Kidney glomerular epithelial cell (primary cell): ENCODE data around the gene CSNK1D.
A peak's percentile ranks its signal among the peaks of the same experiment; 100 is the strongest.

Source experiments
- DNase-seq: peaks from one replicate; lab custom pipeline; 2025; lab: John Stamatoyannopoulos, UW

CSNK1D gene

GRCh38 chr17:82310877-82311276 lies 37.4 kb upstream of the CSNK1D start:
- no peak for DNase-seq

GRCh38 chr17:82309656-82310570 lies 36.4 kb upstream of the CSNK1D start:
- DNase-seq = no peak

GRCh38 chr17:82305727-82306300 lies 32.3 kb upstream of the CSNK1D start:
- DNase-seq = no peak

GRCh38 chr17:82304826-82305726 lies 31.6 kb upstream of the CSNK1D start:
- no peak for DNase-seq

- DNase-seq = no peak
Measured at GRCh38 chr17:82303944-82304808, 30.7 kb upstream of the CSNK1D start.

GRCh38 chr17:82302991-82303943 lies 29.8 kb upstream of the CSNK1D start:
- no peak for DNase-seq

GRCh38 chr17:82302568-82302963 lies 29.1 kb upstream of the CSNK1D start:
- DNase-seq = no peak

GRCh38 chr17:82301916-82302567 lies 28.5 kb upstream of the CSNK1D start:
- DNase-seq = no peak

GRCh38 chr17:82301300-82301915 lies 27.9 kb upstream of the CSNK1D start:
- no peak for DNase-seq

GRCh38 chr17:82300707-82301270 lies 27.3 kb upstream of the CSNK1D start:
- DNase-seq = no peak

- no peak for DNase-seq
Measured at GRCh38 chr17:82300228-82300627, 26.7 kb upstream of the CSNK1D start.

GRCh38 chr17:82299452-82299851 lies 26.0 kb upstream of the CSNK1D start:
- DNase-seq = no peak

- DNase-seq = no peak
Measured at GRCh38 chr17:82298538-82299421, 25.3 kb upstream of the CSNK1D start.

- DNase-seq = peak; percentile 81
Measured at GRCh38 chr17:82297714-82298537, 24.4 kb upstream of the CSNK1D start.

GRCh38 chr17:82297280-82297713 lies 23.8 kb upstream of the CSNK1D start:
- peak; percentile 63 for DNase-seq

GRCh38 chr17:82296511-82297279 lies 23.2 kb upstream of the CSNK1D start:
- no peak for DNase-seq
